Neural cell (in vitro differentiated cells): ENCODE results near the gene SPNS1.

ENCODE experiments used
- CTCF ChIP-seq: fragments of 450-650 bp; IDR thresholded peaks from 2 replicates; pipeline ENCODE4 v1.5.1; 2014; ENCODE audit warnings: antibody characterized with exemption, mild to moderate bottlenecking, moderate library complexity; ENCODE audit not compliant: poor library complexity, severe bottlenecking
- EP300 ChIP-seq: fragments of 450-650 bp; conservative IDR thresholded peaks from 2 replicates; pipeline ENCODE4 v1.6.1; 2014; ENCODE audit warnings: antibody characterized with exemption, mild to moderate bottlenecking, moderate library complexity; ENCODE audit not compliant: poor library complexity, severe bottlenecking
- EZH2 ChIP-seq: fragments of 200-600, 300-800 bp; shearing (Covaris generic), sonication (generic); IDR thresholded peaks from 2 replicates; pipeline ENCODE4 v1.6.1; 2014; ENCODE audit warnings: antibody characterized with exemption, low read length, borderline replicate concordance, mild to moderate bottlenecking; ENCODE audit not compliant: insufficient read depth, poor library complexity, severe bottlenecking
- MXI1 ChIP-seq: fragments of 450-650 bp; conservative IDR thresholded peaks from 2 replicates; pipeline ENCODE4 v1.6.1; 2014; ENCODE audit warnings: antibody characterized with exemption, mild to moderate bottlenecking; ENCODE audit not compliant: poor library complexity, severe bottlenecking
- POLR2AphosphoS5 ChIP-seq: IDR thresholded peaks from 2 replicates; pipeline ENCODE4 v1.6.1; 2012
- RAD21 ChIP-seq: fragments of 450-650 bp; conservative IDR thresholded peaks from 2 replicates; pipeline ENCODE4 v1.6.1; 2014; ENCODE audit warnings: antibody characterized with exemption, mild to moderate bottlenecking, moderate library complexity
- REST ChIP-seq: IDR thresholded peaks from 2 replicates; pipeline ENCODE4 v1.6.1; 2012; ENCODE audit warnings: borderline replicate concordance
- SMC3 ChIP-seq: fragments of 450-650 bp; conservative IDR thresholded peaks from 2 replicates; pipeline ENCODE4 v1.6.1; 2014; ENCODE audit warnings: antibody characterized with exemption, mild to moderate bottlenecking, moderate library complexity; ENCODE audit not compliant: poor library complexity

GRCh38 chr16:29012913-29013553, 38.5 kb downstream of the SPNS1 start:
- TF ChIP-seq POLR2AphosphoS5 (no peak), CTCF (no peak), RAD21 (no peak), REST (no peak), EZH2 (no peak), SMC3 (no peak), MXI1 (no peak), EP300 (no peak)
